GDM1 (cell line): ENCODE measurements around the gene LIG1.
"Not testable (repeated sequence)": the region's sequence is repeated elsewhere in the genome, so short reads cannot be mapped to it uniquely, and the experiment has no call there.

Experiments used
- DNase-seq: peaks from one replicate; lab custom pipeline; 2025; lab: John Stamatoyannopoulos, UW

LIG1 gene

DNA sequence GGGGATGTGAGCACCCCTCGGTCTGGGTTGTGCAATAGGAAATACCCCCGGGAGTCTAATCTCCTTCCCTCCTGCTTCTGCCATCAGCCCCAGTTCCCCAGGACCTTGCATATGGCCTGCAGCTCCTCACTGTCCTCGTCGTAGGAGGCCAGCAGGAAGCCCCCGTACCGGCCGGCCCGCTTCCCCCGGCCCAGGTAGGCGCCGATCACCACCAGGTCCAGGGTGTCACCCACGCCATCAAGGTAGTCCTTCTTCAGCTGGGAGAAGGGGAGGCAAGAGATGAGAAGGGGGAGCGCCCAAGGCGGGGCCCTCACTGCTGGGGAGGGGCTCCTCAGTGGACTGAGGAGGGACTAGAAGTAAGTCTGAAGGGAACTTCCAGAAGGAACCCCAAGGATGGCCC is 49.1 kb downstream of the LIG1 start:
- DNase-seq: no peak

DNA sequence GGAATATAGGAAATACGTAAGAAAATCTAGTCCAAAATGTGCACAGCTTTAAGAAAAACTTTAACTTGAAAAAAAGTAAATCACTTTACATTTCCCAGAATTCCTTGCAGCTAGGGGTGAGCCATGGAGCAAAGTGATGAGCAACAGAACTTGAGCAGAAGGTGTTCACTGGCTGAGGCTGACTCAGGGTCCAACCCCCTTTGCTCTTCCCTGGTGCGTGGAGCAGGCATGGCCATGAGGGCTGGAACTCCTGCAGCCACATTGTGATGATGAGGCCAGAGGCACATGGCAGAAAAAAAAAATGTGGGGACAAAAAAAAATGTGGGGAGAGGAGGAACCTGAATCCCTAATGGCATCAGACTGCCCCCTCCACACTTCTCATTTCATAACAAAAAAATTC is 49.6 kb downstream of the LIG1 start:
- DNase-seq: no peak

DNA sequence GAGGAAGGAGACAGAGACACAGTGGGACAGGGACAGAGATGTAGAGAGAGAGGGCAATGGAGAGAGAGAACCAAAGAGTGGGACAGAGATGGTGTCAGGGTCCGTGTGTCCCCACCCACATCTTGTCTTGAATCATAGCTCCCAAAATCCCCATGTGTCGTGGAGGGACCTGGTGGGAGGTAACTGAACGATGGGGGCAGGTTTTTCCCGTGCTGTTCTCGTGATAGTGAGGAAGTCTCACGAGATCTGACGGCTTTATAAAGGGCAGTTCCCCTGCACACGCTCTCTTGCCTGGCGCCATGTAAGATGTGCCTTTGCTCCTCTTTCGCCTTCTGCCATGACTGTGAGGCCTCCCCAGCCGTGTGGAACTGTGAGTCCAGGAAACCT is 52.0 kb downstream of the LIG1 start:
- DNase-seq: no peak

GRCh38 chr19:48117515-48118130 is 52.5 kb downstream of the LIG1 start:
- no peak for DNase-seq

DNA sequence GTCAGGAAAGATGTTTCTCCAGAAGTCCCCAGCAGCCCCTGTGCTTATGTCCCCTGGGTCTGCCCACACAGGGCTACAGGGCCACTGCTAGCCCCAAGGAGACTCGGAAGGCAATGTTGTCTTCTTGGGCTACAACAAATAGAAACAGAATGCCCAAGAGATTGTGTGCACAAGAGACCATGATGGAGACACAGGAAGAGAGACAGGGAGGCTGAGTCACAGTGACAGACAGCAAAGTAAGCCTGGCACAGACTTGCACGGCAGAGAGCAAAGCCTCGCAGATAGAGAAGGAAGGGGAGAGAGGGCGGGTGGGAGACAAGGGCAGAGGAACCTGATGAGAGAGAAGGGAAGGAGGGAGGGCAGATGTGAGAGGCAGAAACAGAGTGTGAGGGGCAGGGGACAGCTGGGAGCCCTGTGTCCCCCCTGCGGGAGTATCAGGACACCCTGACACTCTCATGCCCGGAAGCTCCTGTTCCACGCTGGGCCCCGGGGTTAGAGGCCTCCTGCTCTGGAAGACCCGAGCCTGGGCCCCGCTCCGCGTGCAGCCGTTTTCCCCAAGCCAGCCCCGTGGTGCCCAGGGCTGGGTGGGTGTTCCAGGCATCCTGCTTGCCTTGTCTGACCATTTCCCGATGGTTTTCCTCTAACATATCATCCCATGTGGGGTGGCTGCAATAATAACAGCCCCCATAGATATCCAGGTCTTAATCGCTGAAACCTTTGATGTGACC is 56.8 kb downstream of the LIG1 start:
- DNase-seq: no peak

DNA sequence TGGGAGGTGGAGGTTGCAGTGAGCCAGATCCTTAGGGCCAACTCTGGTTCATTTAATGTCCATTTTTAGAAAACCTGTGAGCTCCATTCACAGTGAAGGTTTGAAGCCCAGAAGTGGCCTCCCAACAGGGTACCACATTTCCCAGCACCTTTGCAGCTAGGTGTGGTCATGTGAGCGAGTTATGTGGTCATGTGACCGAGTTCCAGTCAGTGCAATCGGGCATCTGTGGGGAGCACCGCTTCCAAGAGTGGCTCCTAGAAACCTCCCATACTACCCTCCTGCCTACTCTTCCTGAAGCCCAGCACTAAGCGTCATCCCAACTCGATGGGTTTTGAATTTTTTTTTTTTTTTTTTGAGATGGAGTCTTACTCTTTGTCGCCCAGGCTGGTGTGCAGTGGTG is 58.9 kb downstream of the LIG1 start:
- no peak for DNase-seq

DNA sequence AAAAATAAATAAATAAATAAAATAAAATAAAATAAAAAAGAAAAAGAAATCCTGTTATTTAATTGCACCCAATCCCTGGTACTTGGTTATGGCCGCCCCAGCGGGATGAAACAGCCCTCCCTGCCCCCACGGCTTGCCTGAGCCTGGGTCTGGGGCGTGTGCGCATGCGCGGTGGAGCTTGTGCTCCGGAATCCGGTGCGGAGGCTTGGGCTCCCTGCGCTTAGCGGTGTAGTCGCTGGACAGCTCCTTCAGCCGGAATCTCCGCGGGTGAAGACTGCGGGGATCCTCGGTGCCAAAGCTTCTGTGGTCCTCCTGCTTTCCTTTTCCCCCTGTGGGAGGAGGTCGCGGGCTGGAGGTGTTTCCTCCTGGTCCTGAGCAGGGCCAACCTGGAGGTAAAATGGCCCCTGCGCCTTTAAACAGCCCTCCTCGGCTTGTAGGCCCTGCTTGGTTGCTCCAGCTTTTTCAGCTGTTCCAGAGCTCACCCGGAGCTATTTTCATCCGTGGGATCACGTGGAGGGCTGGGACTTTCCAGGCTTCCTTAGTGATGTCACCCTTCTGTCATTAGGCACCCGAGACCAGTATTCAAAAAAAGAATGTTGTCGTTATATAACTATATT is 59.7 kb downstream of the LIG1 start, which contains the start of gene PLA2G4C:
TSS of gene PLA2G4C (minus strand) at position 468 of the 617 bp plus-strand sequence. CDS start 4,288 bp downstream, outside the sequence.
- peak; percentile 75 for DNase-seq

- DNase-seq: no peak
These were observed 61.0 kb downstream of the LIG1 start for GRCh38 chr19:48108997-48109782.

- no peak for DNase-seq
These were observed 66.2 kb downstream of the LIG1 start for GRCh38 chr19:48103922-48104321.

DNA sequence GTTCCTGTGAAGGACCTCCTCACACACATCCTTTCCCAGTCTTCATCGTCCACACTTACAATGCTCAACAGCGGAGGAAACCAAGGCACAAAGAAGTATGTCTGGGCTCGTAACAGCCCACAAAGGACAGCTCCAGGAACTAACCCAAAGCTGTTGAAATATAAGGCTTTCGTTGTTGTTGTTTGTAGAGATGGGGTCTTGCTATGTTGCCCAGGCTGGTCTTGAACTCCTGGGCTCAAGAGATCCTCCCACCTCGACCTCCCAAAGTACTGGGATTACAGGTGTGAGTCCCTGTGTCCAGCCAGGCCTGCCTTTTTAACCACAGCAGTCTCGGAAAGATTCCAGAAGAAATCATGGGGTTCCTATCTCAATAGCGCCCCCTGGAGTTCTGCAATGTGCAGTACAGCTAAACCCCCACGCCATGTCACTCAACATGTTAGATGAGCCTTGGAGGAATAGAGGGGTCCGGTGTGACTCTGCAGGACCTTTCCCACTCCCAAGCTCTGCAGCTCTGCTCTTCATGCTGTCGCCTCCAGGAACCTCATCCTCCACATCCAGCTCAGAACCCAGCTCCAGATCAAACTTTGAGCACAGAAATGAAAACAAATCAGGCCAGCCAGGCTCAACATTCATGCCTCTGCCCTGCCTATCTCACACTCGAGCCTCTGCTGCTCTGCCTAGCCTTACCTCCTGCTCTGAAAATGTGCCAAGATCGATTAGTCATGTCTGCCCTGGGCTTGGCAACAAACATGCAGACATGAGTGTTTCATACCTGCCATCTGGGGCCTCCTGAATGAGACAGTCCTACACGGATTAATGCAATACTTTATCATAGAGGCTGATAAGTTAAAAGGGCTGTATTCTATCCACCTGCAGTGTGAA is 67.0 kb downstream of the LIG1 start:
- DNase-seq: no peak

DNA sequence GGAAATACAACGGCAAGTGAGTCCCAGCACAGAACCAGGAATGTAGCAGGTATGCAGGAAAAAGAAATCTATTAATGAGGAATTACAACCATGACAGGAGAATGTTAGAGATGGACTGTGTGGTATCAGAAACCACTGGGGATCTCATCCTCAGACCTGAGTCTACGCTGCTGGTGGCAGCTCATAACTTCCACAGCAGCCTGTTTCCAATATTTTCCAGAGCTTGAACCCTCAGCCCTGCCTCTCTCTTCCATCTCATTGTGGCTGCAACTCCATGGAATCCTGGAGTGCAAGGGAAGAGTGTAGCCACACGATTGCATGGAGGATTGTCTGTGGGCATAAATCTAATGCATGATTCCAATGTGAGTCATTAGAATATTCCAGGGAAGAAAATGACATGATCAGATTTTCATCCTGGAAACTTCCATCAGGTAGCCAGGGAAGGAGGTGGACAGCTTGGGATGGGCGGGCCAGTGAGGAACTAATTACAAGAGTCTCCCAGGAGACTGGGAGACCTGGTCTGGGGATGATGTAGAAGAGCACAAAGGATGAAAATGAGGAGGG is 74.5 kb downstream of the LIG1 start:
- no peak for DNase-seq

- no peak for DNase-seq
These were observed 75.3 kb downstream of the LIG1 start for GRCh38 chr19:48094855-48095203.

- DNase-seq: no peak
These were observed 75.9 kb downstream of the LIG1 start for GRCh38 chr19:48094129-48094854.

DNA sequence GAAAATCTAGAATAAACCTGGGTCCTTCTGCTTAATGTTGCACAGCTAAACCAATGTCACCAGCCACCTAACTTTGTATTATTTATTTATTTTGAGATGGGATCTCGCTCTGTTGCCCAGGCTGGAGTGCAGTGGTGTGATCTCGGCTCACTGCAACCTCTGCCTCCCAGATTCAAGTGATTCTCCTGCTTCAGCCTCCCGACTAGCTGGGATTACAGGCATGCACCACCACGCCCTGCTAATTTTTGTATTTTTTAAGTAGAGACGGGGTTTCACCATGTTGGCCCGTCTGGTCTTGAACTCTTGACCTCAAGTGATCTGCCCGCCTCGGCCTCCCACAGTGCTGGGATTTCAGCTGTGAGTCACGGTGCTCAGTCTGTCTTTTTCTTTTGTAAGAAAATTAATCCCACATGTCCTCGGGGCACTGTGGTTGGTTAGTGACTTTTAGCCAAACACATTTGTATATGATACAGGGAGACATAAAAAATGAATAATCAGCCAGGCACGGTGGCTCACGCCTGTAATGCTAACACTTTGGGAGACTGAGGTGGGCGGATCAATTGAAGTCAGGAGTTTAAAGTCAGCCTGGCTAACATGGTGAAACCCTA is 78.9 kb downstream of the LIG1 start:
- not testable (repeated sequence) for DNase-seq

- no peak for DNase-seq
These were observed 79.8 kb downstream of the LIG1 start for GRCh38 chr19:48090281-48090802.

GRCh38 chr19:48088991-48089390 is 81.2 kb downstream of the LIG1 start:
- DNase-seq: not testable (repeated sequence)

DNA sequence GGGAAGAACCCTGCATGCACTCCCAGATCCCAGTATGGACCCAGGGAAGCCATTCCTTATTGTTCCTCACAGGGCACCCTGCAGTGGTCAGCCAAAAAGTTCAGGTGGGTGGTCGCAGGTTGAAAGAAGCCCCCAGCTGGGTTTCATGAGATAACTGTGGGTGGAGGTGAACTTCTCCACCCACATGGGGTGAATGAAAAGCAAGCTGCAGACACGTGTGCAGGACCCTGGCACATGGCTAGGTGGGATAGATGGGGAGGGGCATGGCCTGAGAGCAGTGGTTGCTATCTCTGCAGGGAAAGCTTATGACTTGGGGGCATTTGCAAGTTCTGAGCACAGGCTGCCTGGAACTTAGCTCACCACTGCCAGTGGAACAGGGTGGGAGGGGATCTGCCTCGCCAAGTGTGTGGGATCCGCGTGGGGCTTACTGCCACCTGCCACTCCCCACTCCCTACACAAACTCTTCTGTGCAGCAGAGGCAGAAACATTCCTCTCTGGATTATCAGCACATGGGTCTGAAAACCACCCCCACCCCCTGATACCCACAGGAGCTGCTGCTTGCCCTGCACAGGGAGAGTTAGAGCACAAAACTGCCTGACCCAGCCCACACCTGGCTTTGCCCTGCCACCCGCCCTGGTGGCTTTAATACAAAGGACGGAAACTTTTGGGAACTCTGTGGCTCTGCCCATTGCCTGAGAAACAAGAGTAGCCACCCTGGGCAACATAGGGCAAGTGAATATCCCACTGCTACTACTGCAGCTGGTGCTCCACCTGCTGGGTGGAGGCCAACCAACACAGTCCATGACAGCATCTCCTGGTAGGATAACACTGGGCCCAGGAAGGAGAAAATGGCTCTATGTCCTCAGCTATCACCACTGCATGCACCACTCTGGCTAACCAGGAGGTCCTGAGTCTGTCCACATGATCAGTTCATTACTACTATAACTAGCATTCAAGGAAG is 84.0 kb downstream of the LIG1 start:
- DNase-seq: no peak

DNA sequence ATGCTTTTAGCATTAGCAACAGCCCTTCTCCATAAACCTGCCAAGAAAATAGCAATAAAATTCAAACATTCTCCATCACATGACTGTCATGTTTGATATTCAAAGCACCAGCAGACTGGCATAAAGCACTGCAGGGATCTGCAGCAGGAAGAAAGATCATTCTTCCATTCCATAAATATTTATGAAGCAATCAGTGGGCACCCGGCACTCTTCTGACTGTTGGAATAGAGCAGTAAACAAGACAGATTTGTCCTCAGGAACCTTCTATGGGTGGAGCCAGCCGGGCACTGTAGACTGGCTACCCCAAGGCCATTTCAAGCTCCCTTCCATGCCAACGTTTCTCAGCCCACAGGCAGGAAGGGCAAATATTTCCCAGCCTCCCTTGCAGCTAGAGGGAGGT is 85.1 kb downstream of the LIG1 start:
- no peak for DNase-seq

- DNase-seq: no peak
These were observed 89.0 kb downstream of the LIG1 start for GRCh38 chr19:48081106-48081505.
